GM19099 (cell line): ENCODE measurements around the gene OPRL1.

ENCODE experiments used
- POLR2A ChIP-seq: IDR thresholded peaks from 3 replicates; pipeline ENCODE4 v1.6.1; 2011; ENCODE audit warnings: low read depth; ENCODE audit not compliant: insufficient read length; ENCODE audit errors: extremely low read depth

Gene OPRL1

GRCh38 chr20:64139199-64140060 lies 59.5 kb downstream of the OPRL1 start:
- no peak for TF ChIP-seq POLR2A

- no peak for TF ChIP-seq POLR2A
Observed at GRCh38 chr20:64140061-64140931, 60.4 kb downstream of the OPRL1 start.

GRCh38 chr20:64140956-64141355 lies 61.1 kb downstream of the OPRL1 start:
- no peak for TF ChIP-seq POLR2A

GRCh38 chr20:64142590-64142989 lies 62.7 kb downstream of the OPRL1 start:
- no peak for TF ChIP-seq POLR2A

- no peak for TF ChIP-seq POLR2A
Observed at GRCh38 chr20:64143018-64143801, 63.3 kb downstream of the OPRL1 start.

- no peak for TF ChIP-seq POLR2A
Observed at GRCh38 chr20:64144144-64144912, 64.4 kb downstream of the OPRL1 start.

- no peak for TF ChIP-seq POLR2A
Observed at GRCh38 chr20:64145458-64146300, 65.8 kb downstream of the OPRL1 start.

GRCh38 chr20:64146301-64146935 lies 66.5 kb downstream of the OPRL1 start:
- TF ChIP-seq POLR2A, result no peak

GRCh38 chr20:64146936-64147477 lies 67.1 kb downstream of the OPRL1 start:
- no peak for TF ChIP-seq POLR2A

GRCh38 chr20:64148581-64148980 lies 68.7 kb downstream of the OPRL1 start:
- no peak for TF ChIP-seq POLR2A

GRCh38 chr20:64149141-64149540 lies 69.3 kb downstream of the OPRL1 start:
- no peak for TF ChIP-seq POLR2A

- no peak for TF ChIP-seq POLR2A
Observed at GRCh38 chr20:64149809-64150560, 70.1 kb downstream of the OPRL1 start.
